BE2C (cell line): Measurements from ENCODE around the gene SCP2D1.

Source experiments
- DNase-seq: peaks from one replicate; pipeline ENCODE4 v3.0.0-alpha.2; 2020
- H3K27me3 ChIP-seq: fragments of 250-450 bp; sonication (Bioruptor Pico); 2 replicates; pipeline ENCODE4 v1.5.1; 2020; ENCODE audit warnings: mild to moderate bottlenecking
- H3K36me3 ChIP-seq: fragments of 250-450 bp; sonication (Bioruptor Pico); 2 replicates; pipeline ENCODE4 v1.5.1; 2020; ENCODE audit warnings: mild to moderate bottlenecking
- H3K4me1 ChIP-seq: fragments of 250-450 bp; sonication (Bioruptor Pico); 2 replicates; pipeline ENCODE4 v1.5.1; 2020
- H3K4me3 ChIP-seq: 2 replicates; pipeline ENCODE4 v1.5.1; 2011; ENCODE audit warnings: low read depth, low read length
- H3K9me3 ChIP-seq: fragments of 250-450 bp; sonication (Bioruptor Pico); 2 replicates; pipeline ENCODE4 v1.5.1; 2020
- CTCF ChIP-seq: IDR thresholded peaks from 2 replicates; pipeline ENCODE4 v1.5.1; 2012; ENCODE audit warnings: mild to moderate bottlenecking, low read depth, low read length

SCP2D1 gene

GRCh38 chr20:18805881-18806280, 7.7 kb upstream of the SCP2D1 start:
- DNase-seq = no peak
- TF ChIP-seq CTCF = no peak
- Histone ChIP-seq H3K4me3 (no peak overlapping the region), H3K36me3 (no peaks in the 10 kb centered on the region), H3K4me1 (no peaks in the 10 kb centered on the region), H3K27me3 (no peaks in the 10 kb centered on the region; the same call in 1 of the 2 replicates), H3K9me3 (no peaks in the 10 kb centered on the region)

GRCh38 chr20:18808712-18809111, 4.9 kb upstream of the SCP2D1 start:
- TF ChIP-seq CTCF = no peak
- H3K9me3 ChIP-seq = no peaks in the 10 kb centered on the region
- H3K4me1 ChIP-seq = no peaks in the 10 kb centered on the region
- no peak for DNase-seq
- no peaks in the 10 kb centered on the region for H3K36me3 ChIP-seq
- H3K4me3 ChIP-seq = no peak overlapping the region
- no peaks in the 10 kb centered on the region; the same call in 1 of the 2 replicates for H3K27me3 ChIP-seq

GRCh38 chr20:18811186-18811585, 2.4 kb upstream of the SCP2D1 start:
- no peak for DNase-seq
- no peak overlapping the region for H3K4me3 ChIP-seq

GRCh38 chr20:18811904-18812303, 1.7 kb upstream of the SCP2D1 start:
- no peak for TF ChIP-seq CTCF
- DNase-seq = no peak
- Histone ChIP-seq H3K4me3 (no peak overlapping the region), H3K36me3 (no peaks in the 10 kb centered on the region), H3K27me3 (no peaks in the 10 kb centered on the region; the same call in 1 of the 2 replicates), H3K4me1 (no peaks in the 10 kb centered on the region), H3K9me3 (no peaks in the 10 kb centered on the region)

More at GRCh38 chr20:18811186-18811585, 2.4 kb upstream of the SCP2D1 start:
- no peaks in the 10 kb centered on the region for H3K9me3 ChIP-seq
- TF ChIP-seq CTCF = no peak
- no peaks in the 10 kb centered on the region for H3K4me1 ChIP-seq
- no peaks in the 10 kb centered on the region; the same call in 1 of the 2 replicates for H3K27me3 ChIP-seq
- H3K36me3 ChIP-seq = no peaks in the 10 kb centered on the region

- H3K4me3 ChIP-seq = no peak overlapping the region
- H3K9me3 ChIP-seq = no peaks in the 10 kb centered on the region
- DNase-seq = no peak
- H3K27me3 ChIP-seq = no peaks in the 10 kb centered on the region
- no peaks in the 10 kb centered on the region for H3K4me1 ChIP-seq
- TF ChIP-seq CTCF = no peak
- no peaks in the 10 kb centered on the region for H3K36me3 ChIP-seq
Observed at GRCh38 chr20:18815194-18815942, 1.8 kb downstream of the SCP2D1 start.

- Histone ChIP-seq H3K4me3 (no peak overlapping the region), H3K27me3 (no peaks in the 10 kb centered on the region), H3K9me3 (no peaks in the 10 kb centered on the region), H3K36me3 (no peaks in the 10 kb centered on the region), H3K4me1 (no peaks in the 10 kb centered on the region)
- DNase-seq = no peak
- no peak for TF ChIP-seq CTCF
Observed at GRCh38 chr20:18822832-18823231, 9.2 kb downstream of the SCP2D1 start.
